ENCODE data around the gene TBCD. TPM values are rescaled to one million over a fixed set of nuclear protein-coding genes. Genes with fewer than 3 reads are reported as not detected.

The TBCD gene
- total RNA-seq, 1 donor from 2014 or later, result 59.8 TPM

DNA sequence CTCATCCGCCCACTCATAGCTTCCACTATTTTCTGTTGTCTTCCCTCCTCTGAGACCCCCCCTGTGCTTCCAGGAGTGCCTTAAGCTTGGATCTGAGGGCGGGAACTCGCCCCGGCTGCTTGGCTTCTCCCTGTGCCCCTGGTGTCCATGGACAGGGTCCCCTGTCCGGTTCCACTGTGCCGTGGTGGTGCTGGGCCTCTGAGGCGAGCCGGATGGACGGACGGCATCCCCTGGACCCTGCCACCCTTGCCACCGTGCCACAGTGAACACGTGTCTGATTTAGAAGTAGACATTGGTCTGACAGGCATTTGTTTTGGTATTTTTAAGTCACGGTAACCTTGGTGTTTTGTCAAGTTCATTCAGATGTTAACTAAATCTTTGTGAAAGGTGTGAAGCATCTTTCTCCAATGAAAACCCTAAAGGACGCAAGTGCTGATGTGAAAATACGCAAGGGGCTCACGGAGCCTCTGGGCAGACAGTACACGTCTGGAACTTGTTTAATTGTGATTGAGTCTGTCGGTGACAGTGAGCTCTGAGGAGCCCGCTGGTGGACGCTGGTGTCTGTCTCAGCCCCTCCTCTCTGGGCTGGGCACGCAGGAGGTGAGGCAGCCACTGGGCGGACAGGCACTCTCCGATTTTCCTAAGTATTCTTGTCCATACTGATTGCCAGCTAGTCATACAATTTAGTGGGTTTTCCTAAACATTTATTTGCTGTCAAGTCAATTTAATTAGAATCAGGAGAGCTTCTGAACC lies 61.6 kb downstream of the TBCD start:
- TF ChIP-seq, protein P1, sequence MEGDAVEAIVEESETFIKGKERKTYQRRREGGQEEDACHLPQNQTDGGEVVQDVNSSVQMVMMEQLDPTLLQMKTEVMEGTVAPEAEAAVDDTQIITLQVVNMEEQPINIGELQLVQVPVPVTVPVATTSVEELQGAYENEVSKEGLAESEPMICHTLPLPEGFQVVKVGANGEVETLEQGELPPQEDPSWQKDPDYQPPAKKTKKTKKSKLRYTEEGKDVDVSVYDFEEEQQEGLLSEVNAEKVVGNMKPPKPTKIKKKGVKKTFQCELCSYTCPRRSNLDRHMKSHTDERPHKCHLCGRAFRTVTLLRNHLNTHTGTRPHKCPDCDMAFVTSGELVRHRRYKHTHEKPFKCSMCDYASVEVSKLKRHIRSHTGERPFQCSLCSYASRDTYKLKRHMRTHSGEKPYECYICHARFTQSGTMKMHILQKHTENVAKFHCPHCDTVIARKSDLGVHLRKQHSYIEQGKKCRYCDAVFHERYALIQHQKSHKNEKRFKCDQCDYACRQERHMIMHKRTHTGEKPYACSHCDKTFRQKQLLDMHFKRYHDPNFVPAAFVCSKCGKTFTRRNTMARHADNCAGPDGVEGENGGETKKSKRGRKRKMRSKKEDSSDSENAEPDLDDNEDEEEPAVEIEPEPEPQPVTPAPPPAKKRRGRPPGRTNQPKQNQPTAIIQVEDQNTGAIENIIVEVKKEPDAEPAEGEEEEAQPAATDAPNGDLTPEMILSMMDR (IDR thresholded peaks at IDR 0.05), result no peak
- H3K27ac Mint-ChIP-seq (ENCODE audit: unreplicated experiment), result no peak overlapping the region
- H3K4me3 Mint-ChIP-seq (ENCODE audit: unreplicated experiment), result no peak overlapping the region
- H3K36me3 Mint-ChIP-seq (ENCODE audit: low read depth), result peaks cover 25% of the 10 kb centered on the region
- DNase-seq (ENCODE audit: low spot score), result peak; percentile 78
- no peaks in the 10 kb centered on the region for H3K9me3 Mint-ChIP-seq (ENCODE audit: low read depth)
- H3K4me1 Mint-ChIP-seq (ENCODE audit: low read depth), result peaks cover 18% of the 10 kb centered on the region
- no peaks in the 10 kb centered on the region for H3K27me3 Mint-ChIP-seq (ENCODE audit: low read depth)

DNA sequence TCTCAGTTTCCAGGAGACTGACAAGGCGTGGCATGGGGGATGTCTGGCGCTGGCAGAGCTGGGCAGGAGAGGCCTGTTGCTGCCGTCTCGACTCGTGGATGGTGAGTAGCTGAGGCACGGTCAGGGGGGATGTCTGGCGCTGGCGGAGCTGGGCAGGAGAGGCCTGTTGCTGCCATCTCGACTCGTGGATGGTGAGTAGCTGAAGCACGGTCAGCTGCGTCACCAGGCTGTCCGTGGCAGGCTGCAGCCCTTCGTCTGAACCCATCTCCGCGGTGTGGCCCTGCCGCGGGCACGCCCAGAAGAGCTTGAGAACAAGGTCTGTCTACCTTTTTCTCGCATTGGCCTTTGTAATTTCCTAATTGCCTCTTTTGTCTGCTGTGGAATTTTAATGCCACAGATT lies 63.0 kb downstream of the TBCD start:
- TF ChIP-seq, protein P1 (IDR thresholded peaks at IDR 0.05), result no peak
- peaks cover 13% of the 10 kb centered on the region for H3K4me1 Mint-ChIP-seq (ENCODE audit: low read depth)
- no peaks in the 10 kb centered on the region for H3K9me3 Mint-ChIP-seq (ENCODE audit: low read depth)
- H3K4me3 Mint-ChIP-seq (ENCODE audit: unreplicated experiment), result no peak overlapping the region
- DNase-seq (ENCODE audit: low spot score), result peak; percentile 88
- H3K36me3 Mint-ChIP-seq (ENCODE audit: low read depth), result peaks cover 30% of the 10 kb centered on the region
- H3K27ac Mint-ChIP-seq (ENCODE audit: unreplicated experiment), result no peak overlapping the region
- H3K27me3 Mint-ChIP-seq (ENCODE audit: low read depth), result no peaks in the 10 kb centered on the region

DNA sequence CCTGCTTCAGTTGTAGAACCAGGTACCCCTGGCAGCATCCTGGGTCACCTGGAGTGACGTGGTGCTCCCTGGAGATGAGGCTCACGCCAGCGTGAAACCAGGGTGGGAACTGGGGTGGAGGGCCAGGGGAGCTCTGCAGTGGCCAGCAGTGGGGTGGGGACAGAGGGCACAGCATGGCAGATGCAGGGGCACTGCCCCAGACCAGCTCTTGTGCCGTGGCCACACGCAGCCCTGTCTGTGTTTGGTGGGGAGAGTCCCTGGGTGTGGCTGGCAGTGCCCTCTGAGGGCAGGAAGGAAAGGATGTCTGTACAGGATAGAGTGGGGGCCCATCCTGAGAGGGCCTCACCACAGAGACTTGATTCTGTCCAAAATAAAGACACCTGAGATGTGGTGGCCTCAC lies 63.5 kb downstream of the TBCD start:
- Mint-ChIP-seq H3K27me3 (ENCODE audit: low read depth) (no peaks in the 10 kb centered on the region), H3K27ac (ENCODE audit: unreplicated experiment) (no peak overlapping the region), H3K9me3 (ENCODE audit: low read depth) (peaks cover 3% of the 10 kb centered on the region), H3K4me1 (ENCODE audit: low read depth) (peaks cover 7% of the 10 kb centered on the region), H3K4me3 (ENCODE audit: unreplicated experiment) (no peak overlapping the region), H3K36me3 (ENCODE audit: low read depth) (peaks cover 32% of the 10 kb centered on the region)
- DNase-seq (ENCODE audit: low spot score), result peak; percentile 73
- TF ChIP-seq, protein P1 (IDR thresholded peaks at IDR 0.05), result no peak

DNA sequence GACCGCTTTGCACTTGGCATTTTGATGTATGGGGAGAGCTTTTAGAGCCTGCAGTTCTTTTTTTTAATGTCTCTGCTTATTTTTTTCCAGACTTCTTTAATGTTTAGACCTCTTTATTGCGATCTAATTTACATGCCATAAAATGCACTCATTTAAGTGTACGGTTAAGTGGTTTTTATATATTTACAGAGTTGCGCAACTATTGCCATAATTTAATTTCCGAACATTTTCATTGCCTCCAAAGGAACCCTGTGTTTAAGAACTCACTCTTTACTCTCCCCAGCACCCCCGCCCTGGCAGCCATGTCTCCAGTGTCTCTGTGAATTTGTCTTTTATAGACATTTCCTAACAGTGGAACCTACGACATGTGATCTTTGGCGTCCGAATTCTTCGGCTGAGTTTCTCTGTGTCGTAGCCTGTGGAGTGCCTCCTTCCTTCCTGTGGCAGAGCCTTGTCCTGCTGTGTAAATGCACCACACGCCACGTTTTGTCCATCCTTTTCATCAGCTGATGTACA lies 64.0 kb downstream of the TBCD start:
- Mint-ChIP-seq H3K36me3 (ENCODE audit: low read depth) (peaks cover 33% of the 10 kb centered on the region), H3K27ac (ENCODE audit: unreplicated experiment) (no peak overlapping the region), H3K4me1 (ENCODE audit: low read depth) (peaks cover 2% of the 10 kb centered on the region), H3K27me3 (ENCODE audit: low read depth) (no peaks in the 10 kb centered on the region), H3K9me3 (ENCODE audit: low read depth) (peaks cover 8% of the 10 kb centered on the region), H3K4me3 (ENCODE audit: unreplicated experiment) (no peak overlapping the region)
- TF ChIP-seq, protein P1 (IDR thresholded peaks at IDR 0.05), result no peak
- DNase-seq (ENCODE audit: low spot score), result peak; percentile 30

DNA sequence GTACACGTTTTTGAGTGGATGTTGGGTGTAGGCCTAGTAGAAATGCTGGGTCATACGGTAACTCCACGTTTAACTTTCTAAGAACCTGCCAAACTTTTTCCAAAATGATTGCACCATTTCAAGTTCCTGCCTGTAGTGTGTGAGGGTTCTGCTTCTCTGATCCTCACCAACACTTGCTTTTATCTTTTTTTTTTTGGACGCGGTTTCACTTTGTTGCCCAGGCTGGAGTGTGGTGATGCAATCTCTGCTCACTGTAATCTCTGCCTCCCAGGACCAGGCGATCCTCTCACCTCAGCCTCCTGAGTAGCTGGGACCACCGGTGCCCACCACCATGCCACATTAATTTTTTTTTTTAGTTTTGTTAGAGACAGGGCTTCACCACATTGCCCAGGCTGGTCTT lies 64.5 kb downstream of the TBCD start:
- Mint-ChIP-seq H3K4me3 (ENCODE audit: unreplicated experiment) (no peak overlapping the region), H3K9me3 (ENCODE audit: low read depth) (peaks cover 9% of the 10 kb centered on the region), H3K4me1 (ENCODE audit: low read depth) (no peaks in the 10 kb centered on the region), H3K27me3 (ENCODE audit: low read depth) (no peaks in the 10 kb centered on the region), H3K27ac (ENCODE audit: unreplicated experiment) (no peak overlapping the region), H3K36me3 (ENCODE audit: low read depth) (peaks cover 33% of the 10 kb centered on the region)
- peak; percentile 18 for DNase-seq (ENCODE audit: low spot score)
- TF ChIP-seq, protein P1 (IDR thresholded peaks at IDR 0.05), result no peak
